ENCODE data around the gene ABCB4. TPM values are rescaled to one million over a fixed set of nuclear protein-coding genes. Genes with fewer than 3 reads are reported as not detected.
A peak's percentile ranks its signal among the peaks of the same experiment; 100 is the strongest.

ABCB4 gene
- polyA plus RNA-seq, 3 donors = 2.0 to 2.2 (median 2.1) TPM

DNA sequence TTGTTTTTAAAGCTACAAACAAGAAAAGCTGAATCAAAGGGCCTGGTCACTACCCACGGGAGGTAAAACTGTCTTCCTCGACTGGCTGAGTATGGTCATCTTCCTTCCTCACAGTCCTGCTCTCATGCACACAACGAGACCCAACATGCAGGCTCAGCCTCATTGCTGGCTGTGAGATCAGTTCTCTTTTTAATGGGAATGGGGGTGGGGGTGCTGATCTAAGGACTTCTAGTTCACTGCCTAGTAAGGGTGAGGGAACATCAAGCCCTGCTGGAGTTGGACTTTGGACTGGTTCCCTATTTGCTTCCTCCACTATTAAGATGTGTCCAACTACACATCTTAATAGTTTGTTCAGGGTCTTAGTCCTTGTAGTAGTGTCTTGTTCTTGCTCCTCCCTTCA, 48.2 kb downstream of the ABCB4 start:
- no peak for DNase-seq (ENCODE audit: low read depth in 3 of 3, low spot score in 2 of 3)

GRCh38 chr7:87426160-87426559, 49.3 kb downstream of the ABCB4 start:
- DNase-seq (ENCODE audit: low read depth in 3 of 3, low spot score in 2 of 3) = no peak

DNA sequence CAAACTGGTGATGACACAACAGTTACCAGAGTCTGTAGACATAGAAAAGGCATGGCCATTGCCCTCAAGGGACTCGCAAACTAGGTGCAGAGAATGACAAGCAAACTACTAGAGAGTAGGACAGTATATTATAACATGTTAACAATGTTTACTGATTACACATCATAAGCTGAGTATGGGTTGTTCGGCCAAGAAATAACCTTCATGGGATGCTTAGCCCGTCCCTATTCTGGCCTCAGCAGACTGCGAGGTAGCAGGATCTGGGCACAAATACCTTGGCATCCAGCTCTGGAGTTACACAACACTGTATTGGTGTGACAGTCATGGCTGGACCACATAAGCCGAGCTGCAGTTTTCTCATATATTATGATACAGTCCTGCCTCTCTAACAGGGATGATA, 51.4 kb downstream of the ABCB4 start:
- no peak for DNase-seq (ENCODE audit: low read depth in 3 of 3, low spot score in 2 of 3)

DNA sequence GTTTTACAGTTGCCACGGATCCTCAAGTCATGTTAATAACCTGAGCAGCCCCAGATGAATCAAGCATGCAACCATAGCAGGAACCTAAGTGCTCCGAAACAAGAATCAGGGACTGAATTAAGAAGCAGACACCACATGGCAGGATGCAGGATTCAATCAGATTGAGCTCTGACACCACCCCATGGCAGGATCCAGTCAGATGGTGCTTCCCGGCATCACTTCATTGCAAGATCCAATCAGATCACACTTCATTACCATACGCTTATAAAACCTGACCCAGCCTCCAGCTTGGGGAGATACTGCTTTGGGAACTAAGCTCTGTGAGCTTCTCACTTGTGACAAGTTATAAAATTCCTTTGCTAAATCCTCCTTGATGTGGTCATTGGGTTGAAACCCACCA, 55.3 kb downstream of the ABCB4 start:
- no peak for DNase-seq (ENCODE audit: low read depth in 3 of 3, low spot score in 2 of 3)

- DNase-seq (ENCODE audit: low read depth in 3 of 3, low spot score in 2 of 3) = peak in 2 of 3 donors; percentile 31 to 41
These were observed 58.5 kb downstream of the ABCB4 start for GRCh38 chr7:87416682-87417587.

DNA sequence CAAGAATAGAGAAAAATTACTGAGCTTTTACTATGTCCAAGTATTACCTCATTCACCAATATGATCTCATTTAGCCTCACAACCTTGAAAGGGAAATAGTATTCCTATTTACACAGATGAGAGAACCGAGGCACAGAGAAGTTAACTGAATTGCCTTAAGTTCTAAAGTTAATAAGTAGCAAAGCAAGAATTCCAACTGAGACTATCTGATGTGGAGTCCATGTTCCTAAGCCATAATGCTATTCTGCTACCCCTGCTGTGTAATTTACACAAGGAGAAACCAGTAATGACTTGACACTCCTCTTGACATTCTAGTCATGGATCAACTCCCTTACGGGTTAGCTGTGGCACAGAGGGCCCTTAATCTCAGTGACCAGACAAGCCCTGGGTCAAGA, 60.7 kb downstream of the ABCB4 start:
- no peak for DNase-seq (ENCODE audit: low read depth in 3 of 3, low spot score in 2 of 3)

- no peak for DNase-seq (ENCODE audit: low read depth in 3 of 3, low spot score in 2 of 3)
These were observed 61.3 kb downstream of the ABCB4 start for GRCh38 chr7:87413951-87414793.

DNA sequence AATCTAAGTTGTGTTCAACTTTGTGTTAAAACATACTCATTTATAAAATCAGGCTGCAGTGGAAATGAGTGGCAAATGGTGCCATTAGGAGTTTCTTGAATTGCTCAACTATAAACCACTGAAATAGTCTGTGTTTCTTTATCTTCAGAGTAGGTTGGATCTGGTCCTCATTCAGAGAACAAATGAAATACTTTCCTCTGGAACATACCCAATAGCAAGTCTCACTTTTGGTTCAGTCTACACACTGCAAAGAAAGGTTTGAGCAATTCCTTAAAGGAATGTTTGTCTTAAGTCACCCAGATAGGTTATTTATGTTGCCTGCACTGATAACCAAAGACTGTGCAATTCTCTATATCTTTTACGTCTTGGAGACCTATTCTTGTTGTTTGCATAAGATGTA, 62.5 kb downstream of the ABCB4 start:
- DNase-seq (ENCODE audit: low read depth in 3 of 3, low spot score in 2 of 3) = no peak

DNA sequence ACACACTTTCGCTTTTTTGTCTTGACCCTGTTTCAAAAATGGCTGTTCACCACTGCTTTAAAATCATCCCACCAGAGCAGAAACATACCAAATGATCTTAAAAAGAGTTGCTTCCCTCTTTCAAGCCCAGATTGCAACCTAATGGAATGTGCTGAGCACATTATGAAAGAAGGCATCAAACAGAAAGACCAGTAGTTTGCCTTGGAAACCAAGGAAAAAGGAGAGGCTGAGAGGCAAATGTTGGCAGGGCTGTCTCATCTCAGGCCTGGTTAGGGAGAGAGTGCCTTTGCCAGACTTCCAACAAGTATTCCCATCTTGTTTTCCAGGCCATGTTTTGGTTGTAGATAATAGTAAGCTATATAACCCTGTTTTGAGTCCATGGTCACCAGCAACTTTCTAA, 64.3 kb downstream of the ABCB4 start:
- no peak for DNase-seq (ENCODE audit: low read depth in 3 of 3, low spot score in 2 of 3)

GRCh38 chr7:87404674-87405073, 70.8 kb downstream of the ABCB4 start:
- no peak for DNase-seq (ENCODE audit: low read depth in 3 of 3, low spot score in 2 of 3)

- DNase-seq (ENCODE audit: low read depth in 3 of 3, low spot score in 2 of 3) = no peak
These were observed 77.0 kb downstream of the ABCB4 start for GRCh38 chr7:87398446-87398845.

DNA sequence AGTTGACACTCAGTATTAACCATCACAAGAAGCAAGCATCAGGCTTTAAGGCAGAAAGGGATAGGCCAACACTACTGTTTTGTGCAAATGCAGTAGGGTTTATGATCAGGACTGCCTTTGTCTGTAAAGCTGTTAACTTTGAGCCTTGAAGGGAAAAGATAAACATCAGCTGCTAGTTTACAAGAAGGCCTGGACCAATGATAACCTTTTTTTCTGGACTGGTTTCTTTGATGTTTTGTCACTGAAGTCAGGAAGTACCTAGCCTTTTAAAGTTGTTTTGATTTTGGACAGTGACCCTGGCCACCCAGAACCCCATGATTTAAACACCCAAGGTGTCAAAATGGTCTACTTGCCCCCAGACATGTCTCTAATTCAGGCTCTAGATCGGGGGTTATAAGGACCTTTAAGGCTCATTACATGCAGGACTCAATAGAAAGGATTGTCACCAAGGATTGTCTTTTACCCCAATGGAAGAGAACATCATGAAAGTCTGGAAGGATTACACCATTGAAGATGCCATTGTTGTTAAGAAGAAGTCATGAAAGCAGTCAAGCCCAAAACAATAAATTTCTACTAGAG, 79.9 kb downstream of the ABCB4 start:
- DNase-seq (ENCODE audit: low read depth in 3 of 3, low spot score in 2 of 3) = no peak

DNA sequence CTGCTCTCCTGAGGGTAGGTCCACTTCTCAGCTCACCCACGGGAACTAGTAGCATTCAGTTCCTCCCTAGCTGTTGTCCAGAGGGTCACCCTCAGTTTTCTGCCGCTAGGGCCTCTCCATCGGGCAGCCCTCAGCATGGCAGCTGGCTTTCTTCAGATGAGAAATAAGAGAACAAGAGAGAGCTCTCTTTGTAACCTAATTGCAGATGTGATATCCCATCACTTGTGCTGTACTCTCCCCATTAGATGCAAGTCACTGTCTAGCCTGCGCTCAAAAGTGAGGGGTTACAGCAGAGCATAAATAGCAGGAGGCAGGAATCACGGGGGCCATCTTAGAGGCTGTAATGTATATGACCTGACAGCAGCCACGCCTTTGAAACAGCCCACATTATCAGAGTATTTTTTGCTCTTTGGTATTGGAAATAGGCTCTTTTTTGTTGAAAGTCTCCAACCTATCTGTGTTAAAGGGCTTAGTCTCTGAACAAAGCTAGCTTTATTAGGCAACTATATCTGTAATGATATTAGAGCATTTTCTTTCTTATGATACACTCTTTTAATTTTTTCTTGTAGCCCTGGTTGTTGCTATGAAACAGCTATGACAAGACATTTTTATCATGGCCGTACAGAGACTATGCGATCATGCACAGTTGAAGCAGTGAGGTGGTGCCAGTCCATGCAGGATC, 84.3 kb downstream of the ABCB4 start:
- no peak for DNase-seq (ENCODE audit: low read depth in 3 of 3, low spot score in 2 of 3)

GRCh38 chr7:87380905-87381304, 94.6 kb downstream of the ABCB4 start:
- DNase-seq (ENCODE audit: low read depth in 3 of 3, low spot score in 2 of 3) = no peak

GRCh38 chr7:87375662-87376435, 99.6 kb downstream of the ABCB4 start:
- no peak for DNase-seq (ENCODE audit: low read depth in 3 of 3, low spot score in 2 of 3)

DNA sequence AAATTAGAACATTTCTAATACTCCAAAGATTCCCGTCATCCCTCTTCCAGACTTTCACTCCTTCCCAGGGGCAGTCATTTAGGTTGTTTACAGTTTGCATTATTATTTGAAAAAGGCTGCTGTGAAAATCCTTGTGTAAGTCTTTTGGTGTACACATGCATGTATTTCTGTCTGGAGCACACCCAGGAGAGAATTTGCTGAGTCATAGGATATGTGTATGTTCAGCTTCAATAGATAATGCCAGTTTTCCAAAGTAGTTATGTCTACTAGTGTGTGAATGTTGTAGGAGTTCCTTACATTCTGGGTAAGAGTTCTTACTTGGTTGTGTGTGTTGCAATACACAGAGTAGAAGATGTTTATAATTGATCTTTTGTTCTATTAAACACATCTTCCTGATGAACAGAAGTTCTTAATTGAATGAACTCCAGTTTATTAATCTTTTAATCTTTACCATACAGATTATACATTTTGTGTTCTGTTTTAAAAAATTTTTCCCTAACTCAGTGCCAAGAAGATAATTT, 104.8 kb downstream of the ABCB4 start:
- no peak for DNase-seq (ENCODE audit: low read depth in 3 of 3, low spot score in 2 of 3)

DNA sequence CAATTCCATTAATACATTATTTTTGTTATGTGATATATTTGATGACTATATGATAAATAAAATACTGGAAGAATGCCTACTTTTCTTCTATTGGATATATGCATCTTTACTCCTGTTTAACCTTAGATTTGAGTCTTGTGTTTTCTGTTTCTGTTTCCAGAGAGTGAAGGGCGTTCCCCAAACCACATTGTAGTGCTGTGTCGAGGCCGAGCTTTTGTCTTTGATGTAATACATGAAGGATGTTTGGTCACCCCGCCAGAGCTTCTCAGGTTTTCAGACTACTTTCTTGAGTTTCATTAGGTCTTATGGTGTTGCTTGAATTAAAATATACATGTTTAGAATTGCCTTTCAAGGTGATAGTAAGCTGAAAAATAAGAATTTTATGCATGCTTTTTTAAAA, 106.3 kb downstream of the ABCB4 start:
- DNase-seq (ENCODE audit: low read depth in 3 of 3, low spot score in 2 of 3) = no peak

DNA sequence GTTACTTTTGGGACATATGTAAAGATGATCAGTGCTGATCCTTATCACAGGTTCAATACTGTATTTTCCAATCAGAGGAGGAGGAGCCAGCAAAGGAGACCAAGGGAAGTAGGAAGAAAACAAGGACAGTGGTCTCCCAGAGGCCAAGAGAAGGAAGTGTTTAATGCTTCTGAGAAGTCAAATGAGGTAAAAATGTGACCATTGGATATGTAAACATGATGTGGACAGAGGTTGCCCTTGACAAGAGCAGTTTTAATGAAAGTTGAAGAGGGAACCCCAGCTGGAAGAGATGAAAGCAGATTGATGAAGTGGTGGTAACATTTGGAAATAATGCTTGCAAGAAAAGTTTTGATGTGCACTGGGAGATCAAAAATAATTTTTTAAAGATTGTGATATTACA, 111.2 kb downstream of the ABCB4 start:
- no peak for DNase-seq (ENCODE audit: low read depth in 3 of 3, low spot score in 2 of 3)

DNA sequence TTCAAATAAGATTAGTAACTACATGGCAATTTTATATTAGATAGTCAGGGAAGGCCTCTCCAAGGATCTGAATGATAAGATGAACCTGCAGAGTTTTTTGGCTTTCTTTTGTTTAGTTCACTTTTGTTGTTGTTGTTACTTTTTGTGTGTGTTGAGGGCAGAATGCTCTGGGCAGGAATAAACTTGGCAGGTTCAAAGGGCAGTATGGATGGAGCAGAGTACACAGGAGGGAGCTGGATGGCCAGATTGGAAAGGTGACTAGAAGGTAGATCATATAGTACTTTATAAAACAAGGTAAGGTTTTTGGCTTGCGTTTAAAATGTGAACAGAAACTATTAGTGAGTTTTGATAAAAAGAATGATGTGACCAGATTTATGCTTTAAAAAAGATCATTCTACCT, 112.1 kb downstream of the ABCB4 start:
- DNase-seq (ENCODE audit: low read depth in 3 of 3, low spot score in 2 of 3) = no peak

GRCh38 chr7:87361320-87361719, 114.2 kb downstream of the ABCB4 start:
- no peak for DNase-seq (ENCODE audit: low read depth in 3 of 3, low spot score in 2 of 3)

Data from right renal cortex interstitium (tissue), 3 donors.